ENCODE data around the gene SPRY2. TPM values are rescaled to one million over a fixed set of nuclear protein-coding genes. Genes with fewer than 3 reads are reported as not detected.

The SPRY2 gene
- total and polyA plus RNA-seq, 2 of the 13 experiments (the other 11 are each of a cell fraction or from before 2014, with no cell fraction given), result 7.4 to 25.1 TPM

DNA sequence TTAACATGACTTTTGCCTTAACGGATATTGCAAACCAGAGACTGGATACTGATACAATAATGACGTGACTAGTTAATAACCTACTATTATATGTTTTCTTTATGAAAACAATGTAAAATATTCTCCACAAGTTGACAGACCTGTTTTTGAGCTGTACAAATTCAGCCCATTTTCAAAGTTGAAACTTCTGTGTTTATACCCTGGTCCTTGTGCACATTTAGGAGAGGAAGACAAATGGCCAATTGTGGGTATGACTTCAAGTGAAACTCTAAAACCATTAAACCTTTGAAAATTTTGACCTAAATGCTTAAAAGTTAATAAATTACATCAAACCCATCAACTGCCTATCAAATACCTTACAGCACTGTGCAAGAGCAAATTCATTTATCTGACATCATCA is 8.9 kb downstream of the SPRY2 start:
- no TSS peak for BruUV-seq (replicated peaks)
- no peak overlapping the region for H2AFZ ChIP-seq (ENCODE audit: low read length)
- ChIA-PET POLR2A (no interaction called here), CTCF (ENCODE audit: low intra/inter-chr PET ratio, low total read pairs) (no interaction called here)
- in situ Hi-C loops (cut with HindIII; ENCODE audit: extremely low pct_ligation_motif_present, low pct_unique_long_range_greater_than_20kb), result loop anchor here (25.0 kb wide), 1 partner anchor 920 kb away; the partner anchor contains the start of gene RBM26
- no peak overlapping the region for H3K4me2 ChIP-seq (ENCODE audit: low read depth, low read length)
- TF ChIP-seq SIX1 (CRISPR knock-in tag; IDR thresholded peaks at IDR 0.05; ENCODE audit: borderline replicate concordance) (no peak), NR3C1 (CRISPR knock-in tag; IDR thresholded peaks at IDR 0.05) (no peak), PCBP2 (optimal IDR thresholded peaks at IDR 0.05; ENCODE audit: low read depth, low read length, poor library complexity, severe bottlenecking) (no peak), ZNF780A (CRISPR knock-in tag; IDR thresholded peaks at IDR 0.05) (no peak), TBP (CRISPR knock-in tag; IDR thresholded peaks at IDR 0.05) (no peak), NFIC (IDR thresholded peaks at IDR 0.05; ENCODE audit: low read length) (no peak), STAG1 (CRISPR knock-in tag; IDR thresholded peaks at IDR 0.05) (no peak), SMAD1 (CRISPR knock-in tag; IDR thresholded peaks at IDR 0.05; ENCODE audit: borderline replicate concordance, low read depth) (no peak)
- H3K36me3 ChIP-seq (replicated peaks in 1 of 2; ENCODE audit: control insufficient read depth in 1 of 2, insufficient read depth in 2 of 2, low read length in 2 of 2), result peaks cover 2 to 5% of the 10 kb centered on the region in 2 experiments
- no peaks in the 10 kb centered on the region for H3K9me3 ChIP-seq (ENCODE audit: low read length)
- intact Hi-C loops (cut with micrococcal nuclease; ENCODE audit: unreplicated experiment), result no loop called here
- H3K4me1 ChIP-seq (ENCODE audit: insufficient read depth, low read length), result peaks cover 34% of the 10 kb centered on the region
- H4K20me1 ChIP-seq (ENCODE audit: insufficient read depth, low read length), result peaks cover 10% of the 10 kb centered on the region
- no peak overlapping the region for H3K4me3 ChIP-seq (replicated peaks in 1 of 3; ENCODE audit: insufficient read depth in 1 of 3, low read depth in 2 of 3, low read length in 3 of 3)
- DNase-seq (ENCODE audit: low spot score) (no peak), FAIRE-seq (no peak), ATAC-seq (no peak)
- no peak overlapping the region for H3K9ac ChIP-seq (ENCODE audit: insufficient read depth, low read depth, low read length)
- H3K27me3 ChIP-seq (ENCODE audit: control insufficient read depth in 1 of 2, insufficient read depth in 2 of 2, low read length in 2 of 2), result no peaks in the 10 kb centered on the region
- H3K79me2 ChIP-seq (ENCODE audit: insufficient read depth, low read length), result peaks cover 25% of the 10 kb centered on the region
- WGBS (ENCODE audit: low lambda C conversion rate), result 97% methylated on average over 2 of the region's 2 CpGs
- H3K27ac ChIP-seq (ENCODE audit: extremely low read length, insufficient read depth, low read length), result no peak overlapping the region

DNA sequence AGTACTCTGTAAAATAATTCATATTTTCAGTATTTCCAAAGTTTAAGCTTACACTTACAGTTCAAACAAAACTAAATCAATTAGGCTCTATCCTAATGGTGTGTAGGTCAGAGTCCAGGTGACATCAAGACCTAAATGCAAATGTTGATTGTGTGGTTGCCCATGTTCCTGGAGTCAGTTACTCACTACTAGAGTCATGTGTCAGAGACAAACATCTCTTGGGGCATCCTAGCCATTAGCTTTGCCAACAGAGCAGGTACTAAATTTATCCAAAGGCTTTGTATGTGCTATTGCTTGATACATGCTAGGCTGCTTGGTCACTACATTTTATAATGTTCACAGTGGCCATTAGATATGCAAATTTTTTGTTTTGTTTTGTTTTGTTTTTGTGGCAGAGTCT is 11.7 kb downstream of the SPRY2 start:
- Histone ChIP-seq H3K27me3 (ENCODE audit: control insufficient read depth in 1 of 2, insufficient read depth in 2 of 2, low read length in 2 of 2) (no peaks in the 10 kb centered on the region), H3K4me2 (ENCODE audit: low read depth, low read length) (no peak overlapping the region), H3K4me3 (replicated peaks in 1 of 3; ENCODE audit: insufficient read depth in 1 of 3, low read depth in 2 of 3, low read length in 3 of 3) (no peak overlapping the region), H3K4me1 (ENCODE audit: insufficient read depth, low read length) (peaks cover 12% of the 10 kb centered on the region), H3K36me3 (replicated peaks in 1 of 2; ENCODE audit: control insufficient read depth in 1 of 2, insufficient read depth in 2 of 2, low read length in 2 of 2) (no peaks in the 10 kb centered on the region), H3K27ac (ENCODE audit: extremely low read length, insufficient read depth, low read length) (no peak overlapping the region), H3K9ac (ENCODE audit: insufficient read depth, low read depth, low read length) (no peak overlapping the region), H3K79me2 (ENCODE audit: insufficient read depth, low read length) (peaks cover under 1% of the 10 kb centered on the region), H2AFZ (ENCODE audit: low read length) (no peak overlapping the region), H3K9me3 (ENCODE audit: low read length) (no peaks in the 10 kb centered on the region), H4K20me1 (ENCODE audit: insufficient read depth, low read length) (no peaks in the 10 kb centered on the region)
- ChIA-PET POLR2A (interaction anchor here (1.3 kb wide), 1 partner anchor 10 kb away, joined by 3 read pairs; no protein-coding TSS in a partner anchor), CTCF (ENCODE audit: low intra/inter-chr PET ratio, low total read pairs) (no interaction called here)
- no peak for FAIRE-seq
- no TSS peak for BruUV-seq (replicated peaks)
- TF ChIP-seq, protein P1, sequence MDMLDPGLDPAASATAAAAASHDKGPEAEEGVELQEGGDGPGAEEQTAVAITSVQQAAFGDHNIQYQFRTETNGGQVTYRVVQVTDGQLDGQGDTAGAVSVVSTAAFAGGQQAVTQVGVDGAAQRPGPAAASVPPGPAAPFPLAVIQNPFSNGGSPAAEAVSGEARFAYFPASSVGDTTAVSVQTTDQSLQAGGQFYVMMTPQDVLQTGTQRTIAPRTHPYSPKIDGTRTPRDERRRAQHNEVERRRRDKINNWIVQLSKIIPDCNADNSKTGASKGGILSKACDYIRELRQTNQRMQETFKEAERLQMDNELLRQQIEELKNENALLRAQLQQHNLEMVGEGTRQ (IDR thresholded peaks at IDR 0.05; ENCODE audit: low read depth, low read length), result no peak
- TF ChIP-seq, protein P1 (CRISPR knock-in tag; IDR thresholded peaks at IDR 0.05; ENCODE audit: borderline replicate concordance), result 0 out of 2 replicates have a peak, but pooled peaks have one; percentile 16
- TF ChIP-seq ZNF577 (CRISPR knock-in tag; IDR thresholded peaks at IDR 0.05; ENCODE audit: borderline replicate concordance, low read depth), result no peak
- ATAC-seq, result peak; percentile 75
- no peak for DNase-seq (ENCODE audit: low spot score)
- in situ Hi-C loops (cut with HindIII; ENCODE audit: extremely low pct_ligation_motif_present, low pct_unique_long_range_greater_than_20kb), result loop anchor here (25.0 kb wide), 1 partner anchor 917 kb away; the partner anchor contains the start of gene RBM26
- intact Hi-C loops (cut with micrococcal nuclease; ENCODE audit: unreplicated experiment), result no loop called here

All from HepG2 (cell line).